CD4-positive, CD25-positive, alpha-beta regulatory T cell (primary cell): Measurements from ENCODE around the gene DHX58. TPM values are rescaled to one million over a fixed set of nuclear protein-coding genes. Genes with fewer than 3 reads are reported as not detected.

Experiments used
- ATAC-seq, 2 donors: fragments of 150-1000 bp; cut with Tn5 transposase; one replicate each; pipeline ENCODE4 v1.10.0; 2021; ENCODE audit warnings: low read depth in 2 of 2, moderate number of reproducible peaks in 2 of 2, moderate library complexity in 1 of 2
- DNase-seq, 3 donors: peaks; one replicate each; pipeline versions ENCODE4 v3.0.0 to v3.0.0-alpha.2; 2012 to 2022; ENCODE audit warnings: mixed read lengths in 1 of 3
- H3K27ac ChIP-seq: one replicate; pipeline ENCODE4 v1.7.0; 2013; ENCODE audit warnings: mild to moderate bottlenecking, low read length; ENCODE audit not compliant: insufficient read depth, poor library complexity, severe bottlenecking
- H3K27me3 ChIP-seq: one replicate; pipeline ENCODE4 v1.7.0; 2013; ENCODE audit warnings: low read length; ENCODE audit not compliant: control insufficient read depth, insufficient read depth
- H3K36me3 ChIP-seq: one replicate; pipeline ENCODE4 v1.7.0; 2013; ENCODE audit warnings: mild to moderate bottlenecking, low read length, moderate library complexity; ENCODE audit not compliant: control insufficient read depth, insufficient read depth
- H3K4me1 ChIP-seq: 2 replicates; pipeline ENCODE4 v1.7.0; 2013; ENCODE audit warnings: mild to moderate bottlenecking, low read length; ENCODE audit not compliant: insufficient read depth, control insufficient read depth, poor library complexity, severe bottlenecking
- H3K4me3 ChIP-seq: one replicate; pipeline ENCODE4 v1.7.0; 2013; ENCODE audit warnings: low read depth, mild to moderate bottlenecking, low read length, moderate library complexity
- H3K9me3 ChIP-seq, 2 experiments: 1 replicate in 1 of 2; 2 replicates in 1 of 2; pipeline ENCODE4 v1.7.0; 2013; ENCODE audit warnings: low read length in 2 of 2, mild to moderate bottlenecking in 1 of 2, moderate library complexity in 1 of 2; ENCODE audit not compliant: control insufficient read depth in 2 of 2
- H3K27ac Mint-ChIP-seq, 3 donors: one replicate each; pipeline ENCODE4 v1.8.0; 2020 to 2022; ENCODE audit warnings: mild to moderate bottlenecking in 3 of 3, mixed read lengths in 3 of 3, moderate library complexity in 2 of 3
- H3K27me3 Mint-ChIP-seq: one replicate; pipeline ENCODE4 v1.8.0; 2022; ENCODE audit warnings: mild to moderate bottlenecking, mixed read lengths
- H3K36me3 Mint-ChIP-seq: one replicate; pipeline ENCODE4 v1.8.0; 2020; ENCODE audit warnings: mixed read lengths
- H3K4me1 Mint-ChIP-seq, 4 donors: one replicate each; pipeline ENCODE4 v1.8.0; 2020 to 2022; ENCODE audit warnings: mixed read lengths in 4 of 4, mild to moderate bottlenecking in 1 of 4
- H3K4me3 Mint-ChIP-seq, 4 donors: one replicate each; pipeline ENCODE4 v1.8.0; 2020 to 2022; ENCODE audit warnings: mild to moderate bottlenecking in 4 of 4, mixed read lengths in 4 of 4, moderate library complexity in 3 of 4
- H3K9me3 Mint-ChIP-seq, 7 donors: one replicate each; pipeline ENCODE4 v1.8.0; 2020 to 2022; ENCODE audit warnings: mixed read lengths in 7 of 7, mild to moderate bottlenecking in 3 of 7, moderate library complexity in 2 of 7
- polyA plus RNA-seq, 4 donors: library from polyadenylated mRNA; unstranded; fragments of 300-500 nt; fragmentation: Illumina TruSeq; gene quantifications; one replicate each; pipeline ENCODE4 v1.2.3, GENCODE V29; 2021
- total RNA-seq: library from RNA; stranded (reverse); gene quantifications from one replicate; pipeline ENCODE4 v1.2.3, GENCODE V29; 2022

DHX58 gene
- total and polyA plus RNA-seq, 5 donors from 2014 or later, result 7.2 to 24.4 (median 16.0) TPM

GRCh38 chr17:42078396-42079043, 34.0 kb downstream of the DHX58 start:
- peaks cover 5% of the 10 kb centered on the region for H3K36me3 Mint-ChIP-seq
- H3K27ac Mint-ChIP-seq, result no peak overlapping the region
- Histone ChIP-seq H3K36me3 (no peaks in the 10 kb centered on the region), H3K9me3 (no peaks in the 10 kb centered on the region), H3K27ac (no peak overlapping the region), H3K4me1 (no peaks in the 10 kb centered on the region), H3K27me3 (no peaks in the 10 kb centered on the region), H3K4me3 (no peak overlapping the region)
- no peaks in the 10 kb centered on the region for H3K9me3 Mint-ChIP-seq
- ATAC-seq (no peak), DNase-seq (no peak)
- H3K4me1 Mint-ChIP-seq, result no peaks in the 10 kb centered on the region
- no peak overlapping the region for H3K4me3 Mint-ChIP-seq
- H3K27me3 Mint-ChIP-seq, result peaks cover 22% of the 10 kb centered on the region

GRCh38 chr17:42077755-42078154, 34.8 kb downstream of the DHX58 start:
- no peaks in the 10 kb centered on the region for H3K4me1 ChIP-seq
- no peaks in the 10 kb centered on the region for H3K27me3 ChIP-seq
- no peaks in the 10 kb centered on the region for H3K9me3 ChIP-seq
- no peak overlapping the region for H3K27ac ChIP-seq
- H3K36me3 ChIP-seq, result no peaks in the 10 kb centered on the region
- H3K27me3 Mint-ChIP-seq, result peaks cover 29% of the 10 kb centered on the region
- DNase-seq (no peak), ATAC-seq (no peak)
- peaks cover 5% of the 10 kb centered on the region for H3K36me3 Mint-ChIP-seq
- H3K9me3 Mint-ChIP-seq, result no peaks in the 10 kb centered on the region
- no peak overlapping the region for H3K4me3 ChIP-seq
- no peak overlapping the region for H3K27ac Mint-ChIP-seq
- peaks cover 0 to 3% (median 0%) of the 10 kb centered on the region in 4 donors for H3K4me1 Mint-ChIP-seq
- H3K4me3 Mint-ChIP-seq, result no peak overlapping the region

- peaks cover 0 to 5% (median under 1%) of the 10 kb centered on the region in 4 donors for H3K4me1 Mint-ChIP-seq
- H3K9me3 Mint-ChIP-seq, result no peaks in the 10 kb centered on the region
- Histone ChIP-seq H3K27ac (no peak overlapping the region), H3K9me3 (no peaks in the 10 kb centered on the region), H3K36me3 (no peaks in the 10 kb centered on the region), H3K4me1 (peaks cover 7% of the 10 kb centered on the region), H3K4me3 (no peak overlapping the region), H3K27me3 (no peaks in the 10 kb centered on the region)
- no peak overlapping the region for H3K4me3 Mint-ChIP-seq
- ATAC-seq (no peak), DNase-seq (no peak)
- H3K27me3 Mint-ChIP-seq, result peaks cover 30% of the 10 kb centered on the region
- no peak overlapping the region for H3K27ac Mint-ChIP-seq
- peaks cover 5% of the 10 kb centered on the region for H3K36me3 Mint-ChIP-seq
These were observed 35.5 kb downstream of the DHX58 start for GRCh38 chr17:42076797-42077559.

GRCh38 chr17:42075789-42076188, 36.7 kb downstream of the DHX58 start:
- peaks cover 38% of the 10 kb centered on the region for H3K27me3 Mint-ChIP-seq
- Histone ChIP-seq H3K4me3 (no peak overlapping the region), H3K36me3 (no peaks in the 10 kb centered on the region), H3K9me3 (no peaks in the 10 kb centered on the region), H3K27ac (no peak overlapping the region), H3K27me3 (no peaks in the 10 kb centered on the region), H3K4me1 (peaks cover 11% of the 10 kb centered on the region)
- H3K9me3 Mint-ChIP-seq, result no peaks in the 10 kb centered on the region
- H3K4me3 Mint-ChIP-seq, result no peak overlapping the region
- DNase-seq, result no peak
- no peak overlapping the region for H3K27ac Mint-ChIP-seq
- H3K36me3 Mint-ChIP-seq, result peaks cover 5% of the 10 kb centered on the region
- ATAC-seq, result no peak
- peaks cover 0 to 10% (median 2%) of the 10 kb centered on the region in 4 donors for H3K4me1 Mint-ChIP-seq

- no peaks in the 10 kb centered on the region for H3K9me3 Mint-ChIP-seq
These were observed 40.0 kb downstream of the DHX58 start for GRCh38 chr17:42072323-42073187.

DNA sequence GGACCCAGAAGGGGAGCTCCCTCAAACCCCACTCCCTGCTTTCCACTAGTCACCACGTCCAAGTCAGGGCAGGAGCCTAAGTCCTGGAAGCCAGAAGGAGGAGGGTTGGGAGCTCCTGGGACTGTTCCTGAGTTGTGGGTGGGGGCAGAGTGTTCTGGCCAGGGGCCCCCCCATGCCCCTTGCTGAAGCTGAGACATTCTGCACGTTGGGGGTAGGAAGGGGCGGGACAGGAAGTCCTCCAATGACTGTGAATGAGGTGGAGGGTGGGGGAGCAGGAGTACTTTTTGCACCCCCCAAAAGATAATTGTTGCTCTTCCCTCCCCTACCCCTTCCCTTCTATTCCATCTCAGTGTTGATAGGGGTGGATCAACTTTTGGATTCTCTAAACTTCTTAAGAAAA, 40.7 kb downstream of the DHX58 start:
- Mint-ChIP-seq H3K4me1 (peaks cover 0 to 13% (median 2%) of the 10 kb centered on the region in 4 donors), H3K9me3 (no peaks in the 10 kb centered on the region), H3K4me3 (peak overlapping the region in 2 of 4 donors; percentile 16 to 39), H3K36me3 (peaks cover 5% of the 10 kb centered on the region), H3K27ac (no peak overlapping the region), H3K27me3 (peaks cover 41% of the 10 kb centered on the region)
- peak in 1 of 3 donors; percentile 21 for DNase-seq
- Histone ChIP-seq H3K27ac (no peak overlapping the region), H3K4me1 (peaks cover 11% of the 10 kb centered on the region), H3K27me3 (no peaks in the 10 kb centered on the region), H3K36me3 (no peaks in the 10 kb centered on the region), H3K4me3 (no peak overlapping the region), H3K9me3 (no peaks in the 10 kb centered on the region)
- no peak for ATAC-seq

More at GRCh38 chr17:42072323-42073187, 40.0 kb downstream of the DHX58 start:
- H3K36me3 ChIP-seq, result no peaks in the 10 kb centered on the region
- DNase-seq (no peak), ATAC-seq (no peak)
- Mint-ChIP-seq H3K4me3 (peak overlapping the region in 2 of 4 donors; percentile 16 to 39), H3K27me3 (peaks cover 40% of the 10 kb centered on the region), H3K4me1 (peaks cover 0 to 10% (median 2%) of the 10 kb centered on the region in 4 donors), H3K36me3 (peaks cover 5% of the 10 kb centered on the region), H3K27ac (no peak overlapping the region)
- no peaks in the 10 kb centered on the region for H3K9me3 ChIP-seq
- no peak overlapping the region for H3K27ac ChIP-seq
- no peaks in the 10 kb centered on the region for H3K27me3 ChIP-seq
- H3K4me1 ChIP-seq, result peaks cover 11% of the 10 kb centered on the region
- H3K4me3 ChIP-seq, result no peak overlapping the region

DNA sequence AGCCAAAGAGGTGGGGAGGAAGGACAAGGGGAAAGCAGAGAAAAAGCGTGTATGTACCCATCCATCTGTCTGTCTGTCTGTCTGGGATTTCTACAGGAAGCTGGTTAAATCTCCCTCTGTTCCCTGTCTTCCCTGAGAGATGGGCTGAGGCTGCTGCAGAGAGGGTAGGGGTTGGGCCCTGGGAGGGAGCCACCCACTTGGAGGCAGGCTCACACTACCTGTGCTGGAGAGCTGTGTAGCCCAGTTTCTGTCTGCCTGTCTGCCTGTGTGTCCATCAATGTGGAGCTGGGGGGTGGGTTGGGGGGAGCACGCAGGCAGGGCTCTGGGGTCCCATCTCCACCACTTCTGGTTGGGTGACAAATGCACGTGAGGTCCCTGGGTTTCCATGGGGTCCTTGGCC, 43.5 kb downstream of the DHX58 start:
- peaks cover 11% of the 10 kb centered on the region for H3K4me1 ChIP-seq
- H3K4me3 ChIP-seq, result no peak overlapping the region
- peaks cover 35% of the 10 kb centered on the region for H3K27me3 Mint-ChIP-seq
- H3K36me3 ChIP-seq, result no peaks in the 10 kb centered on the region
- H3K4me3 Mint-ChIP-seq, result no peak overlapping the region
- no peak for DNase-seq
- H3K27ac ChIP-seq, result no peak overlapping the region
- no peaks in the 10 kb centered on the region for H3K9me3 ChIP-seq
- no peaks in the 10 kb centered on the region for H3K27me3 ChIP-seq
- peak overlapping the region in 1 of 3 donors; percentile 43 for H3K27ac Mint-ChIP-seq
- no peak for ATAC-seq
- no peaks in the 10 kb centered on the region for H3K9me3 Mint-ChIP-seq
- H3K4me1 Mint-ChIP-seq, result peaks cover 0 to 22% (median 5%) of the 10 kb centered on the region in 4 donors
- H3K36me3 Mint-ChIP-seq, result peaks cover 3% of the 10 kb centered on the region
